Right lung (tissue), 5 donors: Measurements from ENCODE around the gene UVRAG. TPM values are rescaled to one million over a fixed set of nuclear protein-coding genes. Genes with fewer than 3 reads are reported as not detected.

Source experiments
- DNase-seq, 2 donors: peaks; one replicate each; pipeline ENCODE4 v3.0.0-alpha.2; 2013
- polyA plus RNA-seq, 5 donors: library from polyadenylated mRNA; unstranded; fragments of 120-200 nt; gene quantifications; one replicate each; pipeline versions ENCODE4 v1.2.1 to v1.2.3, GENCODE V29; 2013; ENCODE audit warnings: inconsistent platforms in 1 of 5, low replicate concordance in 1 of 5; ENCODE audit not compliant: insufficient read length in 5 of 5, insufficient read depth in 1 of 5

The UVRAG gene
- polyA plus RNA-seq, 5 donors: 19.0 to 25.0 (median 21.4) TPM

GRCh38 chr11:76190376-76190775, 375.4 kb downstream of the UVRAG start:
- peak; percentile 75 to 77 for DNase-seq

Other genes with a start within 250 kb of the UVRAG start
- 1 to 10 TPM; 7.5 to 9.7 (median 8.3) TPM for gene MAP6, start 146.2 kb upstream of the UVRAG start, polyA plus RNA-seq
- under 1 TPM in 1 of 5 donors, not detected in 4; 0.17 TPM for gene MOGAT2, start 97.4 kb upstream of the UVRAG start, polyA plus RNA-seq
- gene DGAT2, start 46.4 kb upstream of the UVRAG start, polyA plus RNA-seq: 1 to 10 TPM; 1.2 to 2.1 (median 1.6) TPM